GOT3 (cell line): ENCODE measurements around the gene ZNF625.

Source experiments
- DNase-seq: peaks from one replicate; lab custom pipeline; 2025; ENCODE audit warnings: mixed read lengths; lab: John Stamatoyannopoulos, UW

The ZNF625 gene

DNA sequence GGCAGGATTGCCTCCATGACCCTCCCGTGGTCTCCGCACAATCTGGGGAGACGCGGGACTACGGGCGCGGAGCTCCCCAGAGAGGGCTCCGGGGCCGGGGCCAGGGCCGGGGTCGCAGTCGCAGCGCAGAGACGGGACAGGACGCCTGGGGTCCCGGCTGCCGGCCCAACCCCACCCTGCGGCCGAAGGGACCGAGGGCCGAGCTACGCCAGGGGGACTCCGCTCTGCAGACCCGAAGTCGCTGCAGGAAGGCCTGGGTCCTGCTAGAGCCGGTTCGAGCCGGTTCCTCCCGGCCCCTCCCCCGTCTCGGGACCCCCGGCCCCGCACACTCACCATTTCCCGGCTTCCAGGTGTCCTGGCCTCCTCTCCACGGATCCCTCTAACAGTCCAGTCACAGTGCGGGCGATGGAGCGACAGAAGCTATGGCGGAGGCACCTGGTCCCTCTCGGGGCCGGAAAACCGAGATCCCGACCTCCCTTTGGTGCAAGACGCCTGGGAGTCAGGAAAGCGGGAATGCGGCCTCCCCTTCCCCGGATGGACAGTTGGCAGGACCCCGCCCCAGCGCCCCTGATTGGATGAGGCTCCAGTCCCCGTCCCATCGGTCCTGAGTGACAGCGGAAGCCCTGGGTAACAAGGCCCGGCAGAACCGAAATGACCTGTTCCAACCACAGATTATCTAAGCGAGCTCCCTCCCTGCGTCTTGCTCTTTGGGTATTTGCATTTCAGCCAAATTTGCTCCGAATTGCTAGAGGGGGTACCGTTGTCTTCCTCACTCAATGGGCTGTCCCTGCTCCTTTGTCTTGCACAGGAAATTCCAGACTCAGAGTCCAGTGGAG, at the start of gene ZNF625:
ZNF625 (minus strand) TSS at position 512 of the 836 bp plus-strand sequence; CDS start at position 336, 176 bp downstream.
- DNase-seq = peak; percentile 21

GRCh38 chr19:12205296-12205695, 48.8 kb upstream of the ZNF625 start:
- DNase-seq = no peak

DNA sequence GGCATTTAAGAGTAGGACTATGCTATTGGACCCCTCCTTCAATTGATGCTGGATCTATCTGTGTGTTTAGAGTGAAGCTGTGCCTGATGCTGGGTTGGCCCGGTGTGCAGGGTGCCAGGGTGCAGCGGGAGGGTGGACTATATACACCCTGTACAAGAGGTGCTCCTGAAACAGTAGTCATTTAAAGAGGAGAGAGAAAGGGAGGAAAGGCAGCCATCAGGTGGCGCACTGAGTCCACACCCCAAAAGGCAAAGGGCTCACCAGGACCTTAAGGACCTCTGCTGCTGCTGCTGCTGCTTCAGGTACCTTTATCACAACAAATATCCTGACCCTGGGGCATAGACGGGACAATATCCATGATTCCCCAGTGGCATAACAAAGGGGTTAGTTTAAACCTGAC, 45.7 kb upstream of the ZNF625 start:
- DNase-seq = no peak

- DNase-seq = no peak
Measured at GRCh38 chr19:12199757-12200419, 43.4 kb upstream of the ZNF625 start.

DNA sequence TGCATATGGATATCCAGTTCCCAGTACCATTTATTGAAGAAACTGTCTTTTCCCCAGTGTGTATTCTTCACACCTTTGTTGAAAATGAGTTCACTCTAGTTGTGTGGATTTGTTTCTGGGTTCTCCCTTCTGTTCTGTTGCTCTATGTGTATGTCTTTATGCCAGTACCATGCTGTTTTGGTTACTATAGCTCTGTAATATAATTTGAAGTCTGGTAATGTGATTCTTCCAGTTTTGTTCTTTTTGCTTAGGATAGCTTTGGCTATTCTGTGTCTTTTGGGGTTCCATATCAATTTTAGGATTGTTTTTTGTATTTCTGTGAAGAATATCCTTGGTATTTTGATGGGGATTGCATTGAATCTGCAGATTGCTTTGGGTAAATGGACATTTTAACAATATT, 41.6 kb upstream of the ZNF625 start:
- no peak for DNase-seq

DNA sequence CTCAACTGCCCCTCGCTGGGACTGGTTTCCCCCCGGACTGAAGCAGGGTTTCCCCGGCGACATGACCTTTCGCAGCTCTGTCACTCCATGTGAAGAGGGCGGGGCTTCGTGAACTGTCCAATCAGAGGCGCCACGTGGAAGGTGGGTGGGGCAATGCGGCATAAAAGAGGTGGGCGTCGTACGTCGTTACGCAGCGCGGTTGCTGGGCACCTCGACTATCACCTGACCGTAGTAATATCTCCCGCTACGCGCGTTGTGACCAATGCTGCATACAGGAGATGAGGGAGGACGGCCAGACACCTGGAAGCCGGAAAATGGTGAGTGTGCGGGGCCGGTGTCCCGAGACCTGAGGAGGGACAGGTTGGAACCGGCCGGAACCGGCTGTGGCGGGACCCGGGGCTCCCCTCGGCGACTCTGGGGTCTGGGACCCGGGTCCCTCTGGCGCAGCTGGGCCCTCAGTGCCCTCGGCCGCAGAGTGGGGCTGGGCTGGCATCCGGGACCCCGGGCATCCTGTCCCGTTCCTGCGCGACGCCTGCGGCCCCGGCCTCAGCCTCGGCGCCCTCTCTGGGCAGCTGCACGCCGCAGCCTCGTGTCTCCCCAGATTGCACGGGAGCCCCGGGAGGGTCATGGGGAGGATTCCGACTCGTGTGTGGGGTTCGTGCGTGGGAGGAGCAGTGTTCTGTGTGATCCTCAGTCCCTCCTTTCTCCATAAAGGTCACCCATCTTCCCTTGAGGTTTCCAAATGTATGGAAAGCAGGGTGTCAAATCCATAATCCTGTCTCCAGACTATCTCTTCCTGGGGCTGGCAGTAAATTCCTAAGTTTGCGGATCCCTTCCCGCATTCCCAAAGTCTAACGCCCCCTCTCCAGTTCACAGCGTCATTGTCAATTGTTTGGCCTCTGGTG, 38.5 kb upstream of the ZNF625 start:
- DNase-seq = no peak

DNA sequence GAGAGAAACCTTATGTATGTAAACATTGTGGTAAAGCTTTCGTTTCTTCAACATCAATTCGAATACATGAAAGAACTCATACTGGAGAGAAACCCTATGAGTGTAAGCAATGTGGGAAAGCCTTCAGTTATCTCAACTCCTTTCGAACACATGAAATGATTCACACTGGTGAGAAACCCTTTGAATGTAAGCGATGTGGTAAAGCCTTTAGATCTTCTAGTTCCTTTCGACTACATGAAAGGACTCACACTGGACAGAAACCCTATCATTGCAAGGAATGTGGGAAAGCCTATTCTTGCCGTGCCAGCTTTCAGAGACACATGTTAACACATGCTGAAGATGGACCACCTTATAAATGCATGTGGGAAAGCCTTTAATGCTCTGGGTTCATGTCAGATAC, 31.1 kb upstream of the ZNF625 start:
- DNase-seq = no peak

GRCh38 chr19:12180377-12180776, 23.8 kb upstream of the ZNF625 start:
- DNase-seq = no peak

- no peak for DNase-seq
Measured at GRCh38 chr19:12166626-12167025, 10.1 kb upstream of the ZNF625 start.

DNA sequence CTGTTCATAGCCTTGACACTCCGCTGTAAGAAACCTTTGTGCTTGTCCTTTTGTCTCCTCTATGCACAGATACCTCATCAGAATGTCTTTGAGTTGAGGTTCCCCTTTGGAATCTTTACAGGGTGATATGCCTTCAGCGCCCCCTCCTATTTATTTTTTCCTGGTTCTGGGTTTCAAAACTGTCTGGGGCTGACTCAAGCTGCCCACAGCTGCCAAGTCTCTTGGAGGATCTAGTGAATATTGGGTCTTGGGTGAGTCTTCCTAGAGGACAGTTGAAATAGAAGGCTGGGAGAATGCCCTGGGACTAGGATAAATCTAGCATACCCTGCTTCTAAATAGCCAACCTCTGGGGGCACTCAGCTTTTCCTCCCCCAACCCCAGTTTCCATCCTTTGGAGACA, 7.3 kb upstream of the ZNF625 start:
- no peak for DNase-seq

DNA sequence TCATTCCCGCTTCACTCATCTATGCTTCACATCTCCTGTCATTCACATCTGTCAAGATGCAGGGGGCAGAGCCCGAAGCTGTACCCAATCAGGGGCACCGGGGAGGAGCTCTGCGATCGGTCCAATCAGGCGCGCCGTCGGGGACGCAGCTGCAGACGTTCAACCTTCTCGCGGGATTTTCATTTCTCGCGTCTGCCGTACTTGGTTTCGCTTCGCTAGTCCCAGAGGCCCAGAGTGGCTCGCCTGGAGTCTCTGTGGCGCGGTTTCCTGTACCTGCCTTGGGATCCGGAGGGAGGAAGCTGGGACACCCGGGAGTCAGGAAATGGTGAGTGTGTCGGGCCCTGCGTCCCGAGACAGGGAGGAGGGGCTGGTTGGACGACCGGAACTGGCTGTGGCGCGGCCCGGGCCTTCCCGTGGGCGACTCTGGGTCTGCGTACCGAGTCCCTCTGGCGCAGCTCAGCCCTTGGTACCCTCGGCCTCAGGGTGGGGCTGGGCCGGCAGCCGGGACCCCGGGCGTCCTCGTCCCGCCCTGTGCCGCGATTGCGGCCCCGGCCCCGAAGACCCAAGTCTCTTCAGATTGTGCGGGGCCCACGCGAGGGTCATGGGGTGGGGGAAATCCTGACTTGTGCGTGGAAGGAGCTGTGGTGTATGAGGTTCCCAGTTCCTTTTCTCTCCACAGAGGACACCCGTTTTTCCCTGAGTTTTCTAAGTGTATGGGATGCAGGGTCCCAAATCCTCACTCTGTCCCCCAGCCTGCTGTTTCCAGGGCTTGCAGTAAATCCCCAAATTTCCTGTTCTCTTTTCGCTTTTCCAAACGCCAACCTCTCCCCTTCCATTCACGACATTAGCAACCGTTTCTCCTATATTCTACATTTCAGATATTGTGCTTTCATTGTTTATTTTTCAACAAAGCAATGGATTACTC, 6.6 kb upstream of the ZNF625 start, which contains the start of gene ZNF136:
ZNF136 (plus strand) TSS at position 215 of the 925 bp plus-strand sequence; CDS start at position 323, 108 bp downstream.
- peak; percentile 56 for DNase-seq

- DNase-seq = no peak
Measured at GRCh38 chr19:12162513-12162881, 6.0 kb upstream of the ZNF625 start.

- no peak for DNase-seq
Measured at GRCh38 chr19:12159773-12160414, 3.4 kb upstream of the ZNF625 start.

DNA sequence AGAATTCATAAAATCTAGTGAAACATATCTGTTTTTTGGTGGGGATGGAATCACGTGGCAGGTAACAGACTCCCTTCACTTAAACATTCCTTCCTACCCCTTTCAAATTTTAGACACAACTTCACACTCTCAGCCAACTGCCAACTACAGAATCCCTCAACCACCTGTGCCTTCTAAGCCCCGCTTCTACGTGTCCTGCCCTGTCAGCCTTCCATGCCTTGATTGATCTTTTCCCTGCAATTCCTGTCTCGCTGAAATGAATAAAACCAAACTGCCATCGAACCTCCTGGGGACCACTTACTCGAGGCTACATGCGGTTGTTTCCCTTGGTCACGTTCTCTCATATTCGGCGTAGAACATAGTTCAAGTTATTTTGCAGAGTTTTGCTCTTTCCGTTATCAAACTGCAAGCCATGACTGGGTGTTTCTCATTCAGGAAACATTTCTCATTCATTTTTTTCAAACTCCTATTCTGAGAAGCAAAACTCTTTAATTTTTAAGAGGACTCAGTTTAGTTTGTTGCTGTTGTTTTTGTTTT, 1.1 kb downstream of the ZNF625 start:
- DNase-seq = no peak

- no peak for DNase-seq
Measured at GRCh38 chr19:12145348-12145747, 11.2 kb downstream of the ZNF625 start.

- no peak for DNase-seq
Measured at GRCh38 chr19:12141405-12141736, 15.2 kb downstream of the ZNF625 start.

DNA sequence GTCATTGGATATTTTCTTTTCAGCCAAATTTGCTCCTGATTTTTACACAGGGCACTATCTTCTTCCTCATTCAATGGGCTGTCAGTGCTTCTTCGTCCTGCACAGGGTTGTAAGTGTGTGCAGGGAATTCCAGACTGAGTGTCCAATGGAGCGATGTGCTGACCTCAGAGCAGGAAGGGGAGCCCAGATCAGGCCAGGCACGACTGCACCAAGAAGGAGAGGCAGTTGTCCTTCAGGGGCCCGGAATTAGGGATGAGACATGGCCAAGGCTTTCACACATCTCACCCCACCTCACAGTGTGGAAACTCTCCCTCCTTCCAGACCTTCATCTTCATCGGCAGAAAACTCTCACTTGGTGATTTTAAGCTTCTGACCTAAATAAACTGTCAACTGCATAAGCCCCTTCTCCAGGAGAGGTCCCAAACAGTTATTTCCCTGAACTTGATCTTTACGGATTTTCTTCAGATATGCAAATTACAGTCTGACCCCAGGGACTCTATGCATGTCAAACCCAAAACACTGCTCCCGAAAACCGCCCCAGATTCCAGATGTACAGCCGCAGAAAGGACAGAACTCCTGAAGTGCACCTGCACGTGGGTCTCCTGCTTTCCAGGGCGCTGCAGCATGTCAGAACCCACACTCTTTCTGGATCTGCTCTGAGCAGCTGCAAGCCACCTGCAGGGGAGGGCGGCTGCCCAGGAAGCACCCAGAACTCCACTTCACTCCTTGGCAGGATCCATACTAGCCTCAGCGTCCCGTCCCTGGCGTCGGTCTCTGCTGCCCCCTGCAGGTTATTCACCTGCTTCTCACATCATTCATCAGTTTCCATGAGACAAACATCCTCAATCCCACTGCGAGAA, 15.8 kb downstream of the ZNF625 start:
- peak; percentile 46 for DNase-seq

DNA sequence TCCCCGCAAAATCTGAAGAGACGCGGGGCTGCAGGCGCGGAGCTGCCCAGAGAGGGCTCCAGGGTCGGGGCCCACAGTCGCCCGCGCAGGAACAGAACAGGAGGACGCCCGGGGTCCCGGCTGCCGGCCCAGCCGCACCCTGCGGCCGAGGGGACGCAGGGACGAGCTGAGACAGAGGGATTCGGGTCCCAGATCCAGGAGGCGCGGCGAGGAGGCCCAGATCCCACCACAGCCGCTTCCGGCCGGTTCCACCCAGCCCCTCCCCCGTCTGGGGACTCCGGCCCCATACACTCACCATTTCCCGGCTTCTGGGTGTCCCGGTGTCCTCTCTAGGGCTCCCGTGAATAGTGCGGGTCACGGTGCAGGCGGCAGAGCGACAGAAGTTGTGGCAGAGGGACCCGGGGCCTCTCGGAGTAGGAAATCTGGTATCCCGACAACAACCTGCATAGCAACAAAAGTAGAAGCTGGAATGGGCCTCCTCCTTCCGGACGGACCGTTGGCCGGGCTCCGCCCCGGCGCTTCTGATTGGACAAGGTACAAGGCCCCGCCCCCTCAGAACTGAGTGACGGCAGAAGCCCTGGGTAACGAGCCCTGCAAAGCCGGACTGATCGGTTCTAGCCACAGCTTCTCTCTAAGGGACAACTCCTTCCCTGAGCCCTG, 16.5 kb downstream of the ZNF625 start, which contains the start of gene ZNF20:
ZNF20 (minus strand) TSS at position 466 of the 660 bp plus-strand sequence; CDS start at position 298, 168 bp downstream.
- peak; percentile 76 for DNase-seq

DNA sequence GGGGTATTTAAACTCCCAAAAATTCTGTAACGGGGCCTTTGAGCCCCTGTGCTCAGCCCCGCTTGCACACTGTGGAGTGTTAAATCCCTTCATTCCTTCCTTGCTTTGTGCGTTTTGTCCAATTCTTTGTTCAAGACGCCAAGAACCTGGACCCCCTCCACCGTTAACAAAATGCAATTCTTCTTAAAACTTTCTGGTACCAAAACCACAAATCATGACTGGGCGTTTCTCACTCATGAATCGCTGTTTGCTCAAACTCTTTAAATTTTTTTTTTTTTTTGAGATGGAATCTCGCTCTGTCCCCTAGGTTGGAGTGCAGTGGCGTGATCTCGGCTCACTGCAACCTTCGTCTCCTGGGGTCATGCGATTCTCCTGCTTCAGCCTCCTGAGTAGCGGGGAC, 17.3 kb downstream of the ZNF625 start:
- DNase-seq = no peak
